Measurements from ENCODE around the gene TMEM151A.

DNA sequence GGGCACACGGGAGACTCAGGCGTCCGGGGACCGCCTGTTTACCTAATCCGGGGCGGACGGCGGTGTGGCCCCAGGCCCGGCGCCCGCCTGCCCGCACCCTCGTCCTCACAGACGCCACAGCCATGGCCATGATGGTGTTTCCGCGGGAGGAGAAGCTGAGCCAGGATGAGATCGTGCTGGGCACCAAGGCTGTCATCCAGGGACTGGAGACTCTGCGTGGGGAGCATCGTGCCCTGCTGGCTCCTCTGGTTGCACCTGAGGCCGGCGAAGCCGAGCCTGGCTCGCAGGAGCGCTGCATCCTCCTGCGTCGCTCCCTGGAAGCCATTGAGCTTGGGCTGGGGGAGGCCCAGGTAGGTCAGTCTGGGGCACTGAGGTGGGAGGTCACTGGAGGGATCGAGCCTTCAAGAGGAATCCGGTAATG is 33.2 kb upstream of the TMEM151A start:
- TF ChIP-seq, protein P1, sequence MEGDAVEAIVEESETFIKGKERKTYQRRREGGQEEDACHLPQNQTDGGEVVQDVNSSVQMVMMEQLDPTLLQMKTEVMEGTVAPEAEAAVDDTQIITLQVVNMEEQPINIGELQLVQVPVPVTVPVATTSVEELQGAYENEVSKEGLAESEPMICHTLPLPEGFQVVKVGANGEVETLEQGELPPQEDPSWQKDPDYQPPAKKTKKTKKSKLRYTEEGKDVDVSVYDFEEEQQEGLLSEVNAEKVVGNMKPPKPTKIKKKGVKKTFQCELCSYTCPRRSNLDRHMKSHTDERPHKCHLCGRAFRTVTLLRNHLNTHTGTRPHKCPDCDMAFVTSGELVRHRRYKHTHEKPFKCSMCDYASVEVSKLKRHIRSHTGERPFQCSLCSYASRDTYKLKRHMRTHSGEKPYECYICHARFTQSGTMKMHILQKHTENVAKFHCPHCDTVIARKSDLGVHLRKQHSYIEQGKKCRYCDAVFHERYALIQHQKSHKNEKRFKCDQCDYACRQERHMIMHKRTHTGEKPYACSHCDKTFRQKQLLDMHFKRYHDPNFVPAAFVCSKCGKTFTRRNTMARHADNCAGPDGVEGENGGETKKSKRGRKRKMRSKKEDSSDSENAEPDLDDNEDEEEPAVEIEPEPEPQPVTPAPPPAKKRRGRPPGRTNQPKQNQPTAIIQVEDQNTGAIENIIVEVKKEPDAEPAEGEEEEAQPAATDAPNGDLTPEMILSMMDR (conservative IDR thresholded peaks at IDR 0.05; ENCODE audit: low read depth in 2 of 2): no peak
- TF ChIP-seq EZH2 (IDR thresholded peaks at IDR 0.05; ENCODE audit: low read depth, unreplicated experiment) (no peak), JUNB (IDR thresholded peaks at IDR 0.05; ENCODE audit: unreplicated experiment) (no peak), POLR2AphosphoS5 (IDR thresholded peaks at IDR 0.05; ENCODE audit: low read depth) (no peak), EZH2phosphoT487 (IDR thresholded peaks at IDR 0.05; ENCODE audit: unreplicated experiment) (no peak)
- TF ChIP-seq, protein P2, sequence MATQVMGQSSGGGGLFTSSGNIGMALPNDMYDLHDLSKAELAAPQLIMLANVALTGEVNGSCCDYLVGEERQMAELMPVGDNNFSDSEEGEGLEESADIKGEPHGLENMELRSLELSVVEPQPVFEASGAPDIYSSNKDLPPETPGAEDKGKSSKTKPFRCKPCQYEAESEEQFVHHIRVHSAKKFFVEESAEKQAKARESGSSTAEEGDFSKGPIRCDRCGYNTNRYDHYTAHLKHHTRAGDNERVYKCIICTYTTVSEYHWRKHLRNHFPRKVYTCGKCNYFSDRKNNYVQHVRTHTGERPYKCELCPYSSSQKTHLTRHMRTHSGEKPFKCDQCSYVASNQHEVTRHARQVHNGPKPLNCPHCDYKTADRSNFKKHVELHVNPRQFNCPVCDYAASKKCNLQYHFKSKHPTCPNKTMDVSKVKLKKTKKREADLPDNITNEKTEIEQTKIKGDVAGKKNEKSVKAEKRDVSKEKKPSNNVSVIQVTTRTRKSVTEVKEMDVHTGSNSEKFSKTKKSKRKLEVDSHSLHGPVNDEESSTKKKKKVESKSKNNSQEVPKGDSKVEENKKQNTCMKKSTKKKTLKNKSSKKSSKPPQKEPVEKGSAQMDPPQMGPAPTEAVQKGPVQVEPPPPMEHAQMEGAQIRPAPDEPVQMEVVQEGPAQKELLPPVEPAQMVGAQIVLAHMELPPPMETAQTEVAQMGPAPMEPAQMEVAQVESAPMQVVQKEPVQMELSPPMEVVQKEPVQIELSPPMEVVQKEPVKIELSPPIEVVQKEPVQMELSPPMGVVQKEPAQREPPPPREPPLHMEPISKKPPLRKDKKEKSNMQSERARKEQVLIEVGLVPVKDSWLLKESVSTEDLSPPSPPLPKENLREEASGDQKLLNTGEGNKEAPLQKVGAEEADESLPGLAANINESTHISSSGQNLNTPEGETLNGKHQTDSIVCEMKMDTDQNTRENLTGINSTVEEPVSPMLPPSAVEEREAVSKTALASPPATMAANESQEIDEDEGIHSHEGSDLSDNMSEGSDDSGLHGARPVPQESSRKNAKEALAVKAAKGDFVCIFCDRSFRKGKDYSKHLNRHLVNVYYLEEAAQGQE (IDR thresholded peaks at IDR 0.05; ENCODE audit: unreplicated experiment): no peak
- TF ChIP-seq, protein P3, sequence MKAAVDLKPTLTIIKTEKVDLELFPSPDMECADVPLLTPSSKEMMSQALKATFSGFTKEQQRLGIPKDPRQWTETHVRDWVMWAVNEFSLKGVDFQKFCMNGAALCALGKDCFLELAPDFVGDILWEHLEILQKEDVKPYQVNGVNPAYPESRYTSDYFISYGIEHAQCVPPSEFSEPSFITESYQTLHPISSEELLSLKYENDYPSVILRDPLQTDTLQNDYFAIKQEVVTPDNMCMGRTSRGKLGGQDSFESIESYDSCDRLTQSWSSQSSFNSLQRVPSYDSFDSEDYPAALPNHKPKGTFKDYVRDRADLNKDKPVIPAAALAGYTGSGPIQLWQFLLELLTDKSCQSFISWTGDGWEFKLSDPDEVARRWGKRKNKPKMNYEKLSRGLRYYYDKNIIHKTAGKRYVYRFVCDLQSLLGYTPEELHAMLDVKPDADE (IDR thresholded peaks at IDR 0.05): no peak
